A673 (cell line): ENCODE data around the gene NUMB.

Source experiments
- EZH2 ChIP-seq: fragments of 200-600 bp; sonication (generic); IDR thresholded peaks from 2 replicates; pipeline ENCODE4 v1.6.1; 2017; ENCODE audit warnings: borderline replicate concordance, low read depth, mild to moderate bottlenecking, mixed read lengths, antibody characterized with exemption, low read length; ENCODE audit not compliant: poor library complexity, severe bottlenecking
- TF ChIP-seq, protein P1 (sequence below): fragments of 300-800, 200-600 bp; sonication (generic); conservative IDR thresholded peaks from 2 replicates; pipeline ENCODE4 v1.5.1; 2017; ENCODE audit warnings: low read depth, mild to moderate bottlenecking, antibody characterized with exemption, low read length, moderate library complexity, mixed read lengths

DNA sequence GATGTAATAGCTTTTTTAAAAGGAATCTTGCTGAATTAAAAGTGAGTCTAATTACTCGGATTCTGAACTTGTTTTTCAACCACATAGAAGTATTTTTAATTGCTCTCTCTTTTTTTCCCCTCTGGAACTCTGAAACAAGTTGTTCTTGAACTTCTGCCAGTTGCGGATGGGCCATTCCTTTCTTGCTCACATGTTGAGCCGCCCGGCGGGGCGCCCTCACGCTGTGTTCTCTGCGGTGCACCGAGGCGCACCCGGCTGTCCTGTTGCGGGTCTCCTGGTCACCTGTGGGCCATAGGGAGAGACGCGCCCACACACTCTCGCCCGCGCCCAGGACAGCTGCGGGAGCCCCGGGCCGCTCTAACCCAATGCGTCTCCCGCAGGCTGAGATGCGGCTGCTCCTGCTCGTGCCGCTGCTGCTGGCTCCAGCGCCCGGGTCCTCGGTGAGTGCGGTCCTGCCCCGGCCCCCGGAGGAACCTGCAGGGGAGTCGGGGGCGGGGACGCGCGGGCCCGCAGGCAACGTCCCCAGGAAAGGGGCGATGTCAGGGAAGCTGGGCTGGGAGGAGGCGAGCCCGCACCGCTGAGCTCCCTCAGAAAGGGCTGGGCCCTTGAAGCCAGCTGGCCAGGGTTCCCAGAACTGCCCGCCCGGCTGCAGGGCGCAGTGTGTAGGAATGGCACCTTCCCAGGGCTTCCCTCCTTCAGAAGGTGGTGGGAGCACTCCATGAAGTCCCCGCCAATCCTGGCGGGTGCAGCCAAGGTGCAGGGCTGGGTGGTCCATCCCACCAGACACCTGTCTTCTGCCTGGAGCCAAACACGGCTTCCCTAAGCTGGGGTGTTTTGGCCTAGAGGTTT is 218.7 kb downstream of the NUMB start:
- TF ChIP-seq, protein P1, sequence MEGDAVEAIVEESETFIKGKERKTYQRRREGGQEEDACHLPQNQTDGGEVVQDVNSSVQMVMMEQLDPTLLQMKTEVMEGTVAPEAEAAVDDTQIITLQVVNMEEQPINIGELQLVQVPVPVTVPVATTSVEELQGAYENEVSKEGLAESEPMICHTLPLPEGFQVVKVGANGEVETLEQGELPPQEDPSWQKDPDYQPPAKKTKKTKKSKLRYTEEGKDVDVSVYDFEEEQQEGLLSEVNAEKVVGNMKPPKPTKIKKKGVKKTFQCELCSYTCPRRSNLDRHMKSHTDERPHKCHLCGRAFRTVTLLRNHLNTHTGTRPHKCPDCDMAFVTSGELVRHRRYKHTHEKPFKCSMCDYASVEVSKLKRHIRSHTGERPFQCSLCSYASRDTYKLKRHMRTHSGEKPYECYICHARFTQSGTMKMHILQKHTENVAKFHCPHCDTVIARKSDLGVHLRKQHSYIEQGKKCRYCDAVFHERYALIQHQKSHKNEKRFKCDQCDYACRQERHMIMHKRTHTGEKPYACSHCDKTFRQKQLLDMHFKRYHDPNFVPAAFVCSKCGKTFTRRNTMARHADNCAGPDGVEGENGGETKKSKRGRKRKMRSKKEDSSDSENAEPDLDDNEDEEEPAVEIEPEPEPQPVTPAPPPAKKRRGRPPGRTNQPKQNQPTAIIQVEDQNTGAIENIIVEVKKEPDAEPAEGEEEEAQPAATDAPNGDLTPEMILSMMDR: no peak
- peak; percentile 26 for TF ChIP-seq EZH2
